NCI-H446 treated with DMSO at 0.1 percent for 48 hours (cell line): ENCODE results near the gene CHMP1A.
"Not testable (repeated sequence)": the region's sequence is repeated elsewhere in the genome, so short reads cannot be mapped to it uniquely, and the experiment has no call there.

Experiments
- DNase-seq: peaks from one replicate; lab custom pipeline; 2025; lab: John Stamatoyannopoulos, UW

The CHMP1A gene

GRCh38 chr16:89657442-89658220, at the start of gene CHMP1A, which contains the start of gene SPATA33:
Gene CHMP1A, minus strand, starts transcription at chr16:89657708. Its CDS starts 120 bp downstream, at chr16:89657588.
Gene SPATA33, plus strand, starts transcription at chr16:89657836. Its CDS starts 76 bp downstream, at chr16:89657912.
- DNase-seq = peak; percentile 39

- no peak for DNase-seq
These were observed 49.2 kb upstream of the CHMP1A start for GRCh38 chr16:89706518-89707260.

GRCh38 chr16:89705006-89705405, 47.5 kb upstream of the CHMP1A start:
- no peak for DNase-seq

- DNase-seq = no peak
These were observed 46.8 kb upstream of the CHMP1A start for GRCh38 chr16:89704281-89704680.

GRCh38 chr16:89701425-89702406, 44.2 kb upstream of the CHMP1A start, which contains the start of gene SPATA2L:
Gene SPATA2L, minus strand, starts transcription at chr16:89701705. Its CDS starts 473 bp downstream, at chr16:89701232.
- DNase-seq = peak; percentile 29

GRCh38 chr16:89700649-89701424, 43.3 kb upstream of the CHMP1A start:
- no peak for DNase-seq

- DNase-seq = peak; percentile 80
These were observed 42.7 kb upstream of the CHMP1A start for GRCh38 chr16:89700100-89700648.

GRCh38 chr16:89699629-89700099, 42.2 kb upstream of the CHMP1A start:
- not testable (repeated sequence) for DNase-seq

- not testable (repeated sequence) for DNase-seq
These were observed 41.2 kb upstream of the CHMP1A start for GRCh38 chr16:89698717-89699116.

GRCh38 chr16:89697616-89698331, 40.3 kb upstream of the CHMP1A start:
- DNase-seq = no peak

GRCh38 chr16:89697161-89697615, 39.7 kb upstream of the CHMP1A start:
- DNase-seq = no peak

GRCh38 chr16:89696670-89697128, 39.2 kb upstream of the CHMP1A start:
- no peak for DNase-seq

- DNase-seq = no peak
These were observed 38.6 kb upstream of the CHMP1A start for GRCh38 chr16:89695875-89696669.

GRCh38 chr16:89695086-89695874, 37.8 kb upstream of the CHMP1A start:
- no peak for DNase-seq

- DNase-seq = not testable (repeated sequence)
These were observed 37.2 kb upstream of the CHMP1A start for GRCh38 chr16:89694784-89695085.

GRCh38 chr16:89693931-89694783, 36.6 kb upstream of the CHMP1A start:
- no peak for DNase-seq

GRCh38 chr16:89693289-89693731, 35.8 kb upstream of the CHMP1A start:
- DNase-seq = no peak
